HG02678 (cell line): ENCODE results near the gene NTN5.
A peak's percentile ranks its signal among the peaks of the same experiment; 100 is the strongest.
"Not testable (repeated sequence)": the region's sequence is repeated elsewhere in the genome, so short reads cannot be mapped to it uniquely, and the experiment has no call there.

Experiments used
- ATAC-seq: cut with Tn5 transposase; IDR thresholded peaks from one replicate; pipeline ENCODE4 v1.9.1; 2021; ENCODE audit warnings: mild to moderate bottlenecking, moderate library complexity; ENCODE audit not compliant: unreplicated experiment

NTN5 gene, protein sequence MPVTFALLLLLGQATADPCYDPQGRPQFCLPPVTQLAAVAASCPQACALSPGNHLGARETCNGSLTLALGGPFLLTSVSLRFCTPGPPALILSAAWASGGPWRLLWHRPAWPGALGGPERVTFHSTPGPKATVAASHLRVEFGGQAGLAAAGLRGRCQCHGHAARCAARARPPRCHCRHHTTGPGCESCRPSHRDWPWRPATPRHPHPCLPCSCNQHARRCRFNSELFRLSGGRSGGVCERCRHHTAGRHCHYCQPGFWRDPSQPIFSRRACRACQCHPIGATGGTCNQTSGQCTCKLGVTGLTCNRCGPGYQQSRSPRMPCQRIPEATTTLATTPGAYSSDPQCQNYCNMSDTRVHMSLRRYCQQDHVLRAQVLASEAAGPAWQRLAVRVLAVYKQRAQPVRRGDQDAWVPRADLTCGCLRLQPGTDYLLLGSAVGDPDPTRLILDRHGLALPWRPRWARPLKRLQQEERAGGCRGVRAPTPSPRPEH

DNA sequence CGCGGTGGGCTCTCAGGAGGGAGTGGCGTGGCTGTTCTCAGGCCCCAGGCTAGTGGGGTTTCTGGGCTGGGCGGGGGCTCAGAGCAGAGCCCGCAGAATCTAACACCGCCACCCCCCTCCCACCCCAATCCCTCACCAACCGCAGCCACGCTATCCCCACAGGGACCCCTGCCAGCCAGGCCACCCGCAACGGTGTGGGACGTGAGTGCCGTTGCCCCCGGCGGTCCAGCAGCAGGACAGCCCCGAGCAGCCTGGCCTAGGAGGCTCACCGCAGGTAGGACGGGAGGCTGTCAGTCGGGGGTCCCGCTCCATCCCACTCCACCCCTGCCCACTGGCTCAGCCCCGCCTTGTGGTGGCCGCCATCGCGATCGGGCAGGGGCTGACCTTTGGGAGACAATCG lies at the start of gene NTN5:
TSS of gene NTN5 (minus strand) at position 24 of the 400 bp plus-strand sequence. CDS start 2,031 bp downstream, outside the sequence.
- no peak for ATAC-seq

- ATAC-seq: no peak
Observed at GRCh38 chr19:48722196-48722708, 49.4 kb upstream of the NTN5 start.

DNA sequence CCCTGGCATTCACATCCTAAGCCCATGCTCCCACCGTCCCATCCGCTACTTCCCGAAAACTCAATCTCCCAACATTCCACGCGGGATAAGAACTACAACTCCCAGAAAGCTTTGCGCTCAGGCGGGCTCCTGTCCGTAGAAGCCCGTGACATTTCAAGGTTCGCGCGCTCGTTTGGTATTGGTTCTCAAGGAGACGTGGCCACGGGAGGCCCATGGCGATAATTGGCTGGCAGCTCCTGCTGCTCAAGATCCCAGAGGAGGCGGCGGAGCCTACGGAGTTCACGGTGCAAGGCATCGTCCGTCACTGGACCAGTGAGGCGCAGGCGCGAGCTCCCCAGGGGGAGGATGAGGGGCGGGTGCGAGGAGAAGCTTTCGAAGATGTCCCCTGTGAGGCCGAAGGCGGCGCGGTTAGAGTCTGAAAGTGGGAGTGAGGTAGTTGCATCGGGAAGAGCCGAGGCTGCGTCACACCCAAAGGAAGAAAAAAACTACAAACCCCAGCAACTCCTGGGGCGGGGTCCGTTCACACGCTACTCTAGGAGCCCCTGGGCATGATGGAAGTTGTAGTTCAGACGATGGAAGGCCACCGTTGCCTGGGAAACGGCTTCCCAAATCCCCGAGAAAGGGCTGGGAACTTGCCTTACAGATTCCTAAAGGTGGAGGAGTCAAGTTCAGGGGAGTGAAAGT lies 47.9 kb upstream of the NTN5 start:
- peak; percentile 81 for ATAC-seq

GRCh38 chr19:48720251-48720612 lies 47.4 kb upstream of the NTN5 start:
- ATAC-seq: no peak

GRCh38 chr19:48719263-48720171 lies 46.7 kb upstream of the NTN5 start, which contains the start of gene MAMSTR:
Gene MAMSTR (minus strand): TSS chr19:48719725. CDS start chr19:48719031, 694 bp downstream.
- ATAC-seq: no peak

DNA sequence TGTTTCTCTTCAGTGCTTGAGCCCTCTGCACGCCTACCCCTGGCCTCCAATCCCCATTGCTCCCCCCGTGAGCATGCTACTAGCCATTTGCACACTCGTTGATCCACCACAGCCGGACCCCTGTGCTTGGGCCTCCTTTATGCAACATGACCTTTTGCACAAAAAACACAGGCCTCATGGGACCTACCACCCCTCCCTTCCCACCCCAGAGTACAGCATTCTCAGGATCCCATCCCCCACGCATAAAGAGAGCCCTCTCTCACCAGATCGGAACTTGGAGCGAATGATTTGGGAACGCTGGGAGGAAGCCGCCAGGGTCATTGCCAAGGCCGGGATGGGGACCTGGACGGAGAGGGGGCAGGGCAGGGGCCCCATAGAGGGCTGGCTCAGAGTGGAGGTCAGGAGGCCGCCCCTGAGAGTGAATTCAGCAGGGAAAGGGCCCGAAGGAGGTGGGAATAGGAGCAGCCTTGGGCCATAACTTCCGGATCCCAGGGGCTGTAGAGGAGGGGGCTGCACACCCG lies 46.0 kb upstream of the NTN5 start:
- no peak for ATAC-seq

DNA sequence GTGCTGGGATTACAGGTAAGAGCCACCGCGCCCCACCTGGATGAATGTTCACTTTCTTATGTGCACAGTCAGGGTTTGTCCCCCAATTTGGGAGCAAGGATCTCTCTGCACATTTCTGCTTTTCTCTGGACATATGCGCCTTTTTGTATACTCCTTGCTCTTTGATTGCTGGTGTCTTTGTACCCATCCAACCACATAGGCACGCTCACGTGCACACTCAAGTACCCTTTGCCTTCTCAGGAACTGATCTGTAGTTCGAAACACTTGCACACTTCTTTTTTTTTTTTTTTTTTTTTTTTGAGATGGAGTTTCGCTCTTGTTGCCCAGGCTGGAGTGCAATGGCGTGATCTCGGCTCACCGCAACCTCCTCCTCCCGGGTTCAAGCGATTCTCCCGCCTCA lies 45.3 kb upstream of the NTN5 start:
- ATAC-seq: not testable (repeated sequence)

DNA sequence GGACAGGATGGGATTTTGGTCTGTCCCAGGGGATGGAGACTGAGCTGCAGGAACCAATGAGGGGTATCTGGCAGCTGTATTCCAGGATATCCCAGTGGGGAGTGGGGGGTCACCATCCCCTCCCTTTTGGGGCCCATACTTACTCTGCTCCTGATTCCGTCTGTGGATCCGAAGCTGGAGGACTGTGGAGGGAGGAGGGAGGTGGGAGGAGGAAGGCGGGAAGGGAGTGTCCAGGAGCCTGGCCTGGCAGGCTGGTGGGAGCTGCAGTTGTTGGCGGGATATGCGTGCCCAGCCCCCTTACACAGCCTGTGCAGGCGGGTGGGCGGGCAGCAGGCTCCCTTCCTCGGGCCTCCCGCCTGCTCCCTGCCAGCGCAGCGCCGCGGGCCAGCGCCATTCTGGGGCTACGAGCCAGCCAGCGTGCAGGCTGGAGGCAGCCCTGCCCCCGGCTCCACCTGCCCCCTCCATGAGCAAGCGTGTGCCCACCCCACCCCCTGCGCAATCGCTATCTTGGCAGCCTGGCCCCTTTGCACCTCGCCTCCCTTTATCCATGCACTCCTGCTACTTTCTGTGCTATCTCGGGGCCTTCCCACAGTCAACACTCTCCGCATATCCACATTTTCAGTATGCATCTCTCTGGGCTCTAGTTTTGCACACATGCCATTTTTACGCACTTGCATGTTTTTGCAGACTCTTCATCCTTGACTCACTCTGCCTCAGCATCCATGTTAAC lies 43.9 kb upstream of the NTN5 start:
- no peak for ATAC-seq

- no peak for ATAC-seq
Observed at GRCh38 chr19:48715681-48716171, 42.9 kb upstream of the NTN5 start.

GRCh38 chr19:48714759-48715675 lies 42.2 kb upstream of the NTN5 start:
- ATAC-seq: no peak

DNA sequence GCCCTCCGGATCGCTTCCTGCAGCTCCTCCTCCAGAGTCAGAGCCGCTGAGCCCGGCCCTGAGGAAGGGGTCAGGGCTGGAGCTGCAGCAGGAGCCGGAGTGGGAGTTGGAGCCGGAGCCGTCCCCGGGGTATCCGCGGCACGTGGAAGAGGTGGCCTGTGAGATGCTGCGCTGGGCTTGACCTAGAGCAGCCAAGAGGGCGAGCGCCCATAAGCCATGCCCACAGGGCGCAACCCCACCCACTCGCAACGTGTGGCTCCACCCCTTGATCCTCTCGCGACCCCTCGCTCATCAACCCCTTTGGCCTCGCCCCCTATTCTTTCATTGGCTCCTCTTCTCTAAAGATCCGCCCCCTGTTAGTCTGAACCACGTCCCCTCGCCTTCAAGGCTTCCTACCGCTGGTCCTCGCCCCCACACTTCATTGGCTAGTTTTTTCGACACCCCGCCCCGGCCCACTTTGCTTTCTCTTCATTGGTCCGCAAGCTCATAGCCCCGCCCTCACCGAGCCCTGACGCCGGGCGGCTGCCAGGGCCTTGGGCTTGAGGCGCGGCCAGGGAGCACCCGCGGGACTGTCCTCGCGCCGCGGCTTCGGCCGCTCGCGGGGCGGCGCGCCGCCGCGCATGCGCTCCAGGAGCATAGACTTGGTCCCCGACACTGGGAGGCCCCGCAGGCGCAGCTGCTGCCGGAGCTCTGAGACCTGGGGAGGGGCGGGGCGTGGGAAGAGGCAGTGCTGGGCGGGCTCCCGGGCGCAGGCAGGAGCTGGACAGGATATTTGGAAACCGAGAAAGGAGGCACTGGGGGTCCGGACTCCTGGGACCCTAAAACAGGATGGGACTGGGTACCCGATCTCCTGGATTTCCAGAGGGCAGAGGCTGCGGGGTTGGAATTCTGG lies 41.3 kb upstream of the NTN5 start:
- ATAC-seq: peak; percentile 87

DNA sequence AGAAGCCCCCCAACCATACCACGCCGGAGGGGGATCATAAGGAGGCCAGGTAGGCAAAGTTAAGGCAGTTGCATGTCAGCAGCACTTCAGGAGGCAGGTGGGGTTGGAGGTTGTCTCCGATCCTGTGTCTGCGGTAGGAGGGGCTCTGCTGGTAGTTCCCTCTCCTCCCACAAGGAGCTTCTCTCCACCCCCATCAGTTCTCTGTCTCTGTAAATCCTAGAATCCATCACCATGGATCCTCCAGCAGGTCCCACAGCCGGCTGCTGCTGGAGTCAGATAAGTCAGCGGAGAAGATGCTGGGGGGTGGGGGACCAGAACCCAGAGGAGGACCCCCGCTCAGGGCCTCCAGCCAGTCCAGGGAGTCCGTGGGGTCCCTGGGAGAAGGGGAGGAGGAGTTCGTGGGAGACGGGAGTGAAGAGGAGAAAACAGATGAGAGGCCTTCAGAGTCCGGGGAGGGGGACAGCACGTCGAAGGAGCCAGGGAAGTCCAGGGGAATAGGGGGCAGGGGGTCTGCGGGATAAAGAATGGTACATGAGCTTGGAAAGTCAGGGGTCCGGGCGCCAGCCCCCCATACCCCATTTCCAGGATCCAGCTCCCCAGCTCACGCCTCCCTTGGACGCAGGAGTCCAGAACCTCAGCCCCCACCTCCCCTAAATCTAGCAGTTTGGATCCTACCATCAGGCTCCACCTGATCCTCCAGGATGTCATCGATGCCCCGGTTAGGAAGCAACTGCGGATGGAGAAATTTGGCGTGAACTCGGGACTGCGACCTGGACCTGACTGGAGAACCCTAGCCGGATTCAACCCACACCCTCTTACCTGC lies 40.4 kb upstream of the NTN5 start:
- ATAC-seq: no peak

DNA sequence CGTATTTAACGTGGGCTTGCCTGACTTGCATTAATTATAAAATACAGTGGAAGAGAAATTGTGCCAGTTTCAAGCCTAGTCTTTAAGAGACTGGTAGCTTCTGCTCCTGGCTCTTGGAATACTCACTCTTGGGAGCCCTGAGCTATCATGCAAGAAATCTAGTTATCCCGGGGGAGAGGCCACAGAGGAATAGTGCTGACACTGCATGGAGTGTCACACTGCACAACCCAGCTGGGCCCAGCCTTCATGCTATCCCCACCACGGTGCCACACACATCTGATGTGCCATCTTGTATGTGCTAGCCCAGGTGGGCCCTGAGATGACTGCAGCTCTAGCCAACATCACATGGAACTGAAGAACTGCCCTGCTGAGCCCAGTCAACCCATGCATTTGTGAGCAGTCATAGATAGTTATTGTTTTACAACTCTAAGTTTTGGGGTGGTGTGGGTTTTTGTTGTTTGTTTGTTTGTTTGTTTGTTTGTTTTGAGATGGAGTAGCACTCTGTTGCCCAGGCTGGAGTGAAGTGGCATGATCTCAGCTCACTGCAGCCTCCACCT lies 38.4 kb upstream of the NTN5 start:
- ATAC-seq: no peak

GRCh38 chr19:48708471-48708870 lies 35.7 kb upstream of the NTN5 start:
- no peak for ATAC-seq

GRCh38 chr19:48705431-48705830 lies 32.6 kb upstream of the NTN5 start:
- no peak for ATAC-seq

DNA sequence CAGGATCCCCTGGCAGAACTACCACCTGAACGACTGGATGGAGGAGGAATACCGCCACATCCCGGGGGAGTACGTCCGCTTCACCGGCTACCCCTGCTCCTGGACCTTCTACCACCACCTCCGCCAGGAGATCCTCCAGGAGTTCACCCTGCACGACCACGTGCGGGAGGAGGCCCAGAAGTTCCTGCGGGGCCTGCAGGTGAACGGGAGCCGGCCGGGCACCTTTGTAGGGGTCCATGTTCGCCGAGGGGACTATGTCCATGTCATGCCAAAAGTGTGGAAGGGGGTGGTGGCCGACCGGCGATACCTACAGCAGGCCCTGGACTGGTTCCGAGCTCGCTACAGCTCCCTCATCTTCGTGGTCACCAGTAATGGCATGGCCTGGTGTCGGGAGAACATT lies 30.5 kb upstream of the NTN5 start:
- ATAC-seq: no peak

- ATAC-seq: no peak
Observed at GRCh38 chr19:48702701-48703100, 29.9 kb upstream of the NTN5 start.
